ENCODE results near the gene KIAA0513. TPM values are rescaled to one million over a fixed set of nuclear protein-coding genes. Genes with fewer than 3 reads are reported as not detected.

KIAA0513 gene
- total RNA-seq, 1 donor from 2014 or later = 0.62 TPM

GRCh38 chr16:85107532-85107931 lies 79.9 kb downstream of the KIAA0513 start:
- no peaks in the 10 kb centered on the region for H3K9me3 Mint-ChIP-seq
- ChIA-PET POLR2A (interaction anchor here (0.5 kb wide), 1 partner anchor 449 kb away, joined by 8 read pairs; no protein-coding TSS in a partner anchor), CTCF (no interaction called here)
- H3K4me3 Mint-ChIP-seq = no peak overlapping the region
- intact Hi-C loops (cut with micrococcal nuclease) = no loop called here
- ATAC-seq (ENCODE audit: low read depth) = no peak
- no peak for TF ChIP-seq CTCF (IDR thresholded peaks at IDR 0.05)
- no peak overlapping the region for H3K27ac Mint-ChIP-seq
- peaks cover 14% of the 10 kb centered on the region for H3K4me1 Mint-ChIP-seq
- DNase-seq = no peak
- no peaks in the 10 kb centered on the region for H3K27me3 Mint-ChIP-seq
- H3K36me3 Mint-ChIP-seq (ENCODE audit: low read depth) = no peaks in the 10 kb centered on the region

GRCh38 chr16:85110105-85110504 lies 82.5 kb downstream of the KIAA0513 start:
- Mint-ChIP-seq H3K36me3 (ENCODE audit: low read depth) (no peaks in the 10 kb centered on the region), H3K4me1 (peaks cover 9% of the 10 kb centered on the region), H3K27me3 (no peaks in the 10 kb centered on the region), H3K9me3 (no peaks in the 10 kb centered on the region), H3K4me3 (no peak overlapping the region), H3K27ac (no peak overlapping the region)
- POLR2A ChIA-PET = no interaction called here
- TF ChIP-seq CTCF (IDR thresholded peaks at IDR 0.05) = no peak
- no peak for ATAC-seq (ENCODE audit: low read depth)
- CTCF ChIA-PET = no interaction called here
- no peak for DNase-seq
- intact Hi-C loops (cut with micrococcal nuclease) = no loop called here

GRCh38 chr16:85111184-85111583 lies 83.6 kb downstream of the KIAA0513 start:
- H3K36me3 Mint-ChIP-seq (ENCODE audit: low read depth) = no peaks in the 10 kb centered on the region
- H3K27ac Mint-ChIP-seq = no peak overlapping the region
- no peak for ATAC-seq (ENCODE audit: low read depth)
- no peak for TF ChIP-seq CTCF (IDR thresholded peaks at IDR 0.05)
- no peaks in the 10 kb centered on the region for H3K27me3 Mint-ChIP-seq
- H3K9me3 Mint-ChIP-seq = no peaks in the 10 kb centered on the region
- CTCF ChIA-PET = no interaction called here
- intact Hi-C loops (cut with micrococcal nuclease) = no loop called here
- no peak for DNase-seq
- H3K4me3 Mint-ChIP-seq = no peak overlapping the region
- peaks cover 6% of the 10 kb centered on the region for H3K4me1 Mint-ChIP-seq
- POLR2A ChIA-PET = no interaction called here

GRCh38 chr16:85112364-85112763 lies 84.8 kb downstream of the KIAA0513 start, which contains the start of gene CIBAR2:
CIBAR2 (minus strand) TSS chr16:85112472; CDS start chr16:85112352, 120 bp downstream.
- TF ChIP-seq CTCF (IDR thresholded peaks at IDR 0.05) = no peak
- Mint-ChIP-seq H3K4me3 (no peak within 1 kb of the TSS), H3K27me3 (no peaks in the 10 kb centered on the region), H3K36me3 (ENCODE audit: low read depth) (no peaks in the 10 kb centered on the region), H3K4me1 (peaks cover 6% of the 10 kb centered on the region), H3K9me3 (no peaks in the 10 kb centered on the region), H3K27ac (peak within 1 kb of the TSS; percentile 5)
- ChIA-PET CTCF (interaction anchor here (1.1 kb wide), 1 partner anchor 26 kb away, joined by 3 read pairs; no protein-coding TSS in a partner anchor), POLR2A (interaction anchor here (0.7 kb wide), 1 partner anchor 932 kb away, joined by 5 read pairs; no protein-coding TSS in a partner anchor)
- no peak for ATAC-seq (ENCODE audit: low read depth)
- no peak for DNase-seq
- intact Hi-C loops (cut with micrococcal nuclease) = no loop called here

- DNase-seq (no peak), ATAC-seq (ENCODE audit: low read depth) (no peak)
- no peaks in the 10 kb centered on the region for H3K36me3 Mint-ChIP-seq (ENCODE audit: low read depth)
- no peaks in the 10 kb centered on the region for H3K27me3 Mint-ChIP-seq
- peaks cover 3% of the 10 kb centered on the region for H3K9me3 Mint-ChIP-seq
- intact Hi-C loops (cut with micrococcal nuclease) = no loop called here
- peak overlapping the region; percentile 5 for H3K27ac Mint-ChIP-seq
- TF ChIP-seq CTCF (IDR thresholded peaks at IDR 0.05) = no peak
- ChIA-PET CTCF (interaction anchor here (1.1 kb wide), 1 partner anchor 27 kb away, joined by 3 read pairs; no protein-coding TSS in a partner anchor), POLR2A (no interaction called here)
- peaks cover 6% of the 10 kb centered on the region for H3K4me1 Mint-ChIP-seq
- no peak overlapping the region for H3K4me3 Mint-ChIP-seq
Observed at GRCh38 chr16:85113168-85113733, 85.7 kb downstream of the KIAA0513 start.
